SU-DHL-6 (cell line): ENCODE data around the gene HRAS.

Source experiments
- H2AFZ ChIP-seq: fragments of 200-600 bp; sonication (generic); 2 replicates; pipeline ENCODE4 v1.6.1; 2014; ENCODE audit warnings: low read depth, mild to moderate bottlenecking, moderate library complexity, mixed read lengths, antibody characterized with exemption, low read length; ENCODE audit not compliant: severe bottlenecking
- H3F3A ChIP-seq: fragments of 200-600 bp; shearing (Covaris generic); 2 replicates; pipeline ENCODE4 v1.6.0; 2016; ENCODE audit warnings: antibody characterized with exemption, mild to moderate bottlenecking; ENCODE audit not compliant: insufficient read depth
- H3K27ac ChIP-seq: fragments of 200-600 bp; sonication (generic); 2 replicates; pipeline ENCODE4 v1.5.1; 2016; ENCODE audit warnings: low read depth, mild to moderate bottlenecking, low read length, moderate library complexity, mixed read lengths
- H3K27me3 ChIP-seq: fragments of 200-600 bp; sonication (generic), shearing (Covaris generic); 2 replicates; pipeline ENCODE4 v1.6.0; 2014; ENCODE audit warnings: mild to moderate bottlenecking, low read length
- H3K36me3 ChIP-seq: fragments of 200-600 bp; sonication (generic); 2 replicates; pipeline ENCODE4 v1.6.1; 2014; ENCODE audit warnings: mild to moderate bottlenecking, low read length, mixed read lengths
- H3K4me2 ChIP-seq: fragments of 300-600, 200-600 bp; shearing (Covaris generic), sonication (generic); 2 replicates; pipeline ENCODE4 v1.6.0; 2014; ENCODE audit warnings: low read length, low read depth, mild to moderate bottlenecking; ENCODE audit not compliant: poor library complexity, severe bottlenecking
- H3K4me3 ChIP-seq: fragments of 200-600 bp; sonication (generic); 2 replicates; pipeline ENCODE4 v1.5.1; 2014; ENCODE audit warnings: antibody characterized with exemption, low read length, mild to moderate bottlenecking, mixed read lengths; ENCODE audit not compliant: insufficient read depth, poor library complexity, severe bottlenecking
- H3K79me2 ChIP-seq: fragments of 200-600 bp; sonication (generic); 2 replicates; pipeline ENCODE4 v1.6.1; 2014; ENCODE audit warnings: mild to moderate bottlenecking, low read length, moderate library complexity; ENCODE audit not compliant: insufficient read depth
- H3K9ac ChIP-seq: fragments of 200-600 bp; sonication (generic); 2 replicates; pipeline ENCODE4 v1.7.0; 2014; ENCODE audit warnings: mild to moderate bottlenecking, low read length
- H3K9me2 ChIP-seq: fragments of 200-600 bp; sonication (generic); replicated peaks from 2 replicates; pipeline ENCODE4 v1.6.1; 2014; ENCODE audit warnings: low read length; ENCODE audit not compliant: insufficient read depth
- H3K9me3 ChIP-seq: fragments of 200-600 bp; sonication (generic); 2 replicates; pipeline ENCODE4 v1.6.1; 2014; ENCODE audit warnings: low read length, mixed read lengths; ENCODE audit not compliant: insufficient read depth
- H4K20me1 ChIP-seq: fragments of 200-600 bp; sonication (generic); 2 replicates; pipeline ENCODE4 v1.6.1; 2014; ENCODE audit warnings: low read depth, mild to moderate bottlenecking, antibody characterized with exemption, low read length, moderate library complexity, mixed read lengths
- EZH2phosphoT487 ChIP-seq: fragments of 200-600 bp; sonication (generic), shearing (Covaris generic); conservative IDR thresholded peaks from 2 replicates; pipeline ENCODE4 v1.6.1; 2018; ENCODE audit warnings: mild to moderate bottlenecking, antibody characterized with exemption, low read length, moderate library complexity, mixed read lengths
- TF ChIP-seq, protein P1 (sequence below): fragments of 200-600 bp; sonication (generic); IDR thresholded peaks from one replicate; pipeline ENCODE4 v1.5.1; 2017; ENCODE audit warnings: antibody characterized with exemption, mild to moderate bottlenecking, low read length, moderate library complexity; ENCODE audit not compliant: insufficient read depth, poor library complexity, severe bottlenecking

The HRAS gene

DNA sequence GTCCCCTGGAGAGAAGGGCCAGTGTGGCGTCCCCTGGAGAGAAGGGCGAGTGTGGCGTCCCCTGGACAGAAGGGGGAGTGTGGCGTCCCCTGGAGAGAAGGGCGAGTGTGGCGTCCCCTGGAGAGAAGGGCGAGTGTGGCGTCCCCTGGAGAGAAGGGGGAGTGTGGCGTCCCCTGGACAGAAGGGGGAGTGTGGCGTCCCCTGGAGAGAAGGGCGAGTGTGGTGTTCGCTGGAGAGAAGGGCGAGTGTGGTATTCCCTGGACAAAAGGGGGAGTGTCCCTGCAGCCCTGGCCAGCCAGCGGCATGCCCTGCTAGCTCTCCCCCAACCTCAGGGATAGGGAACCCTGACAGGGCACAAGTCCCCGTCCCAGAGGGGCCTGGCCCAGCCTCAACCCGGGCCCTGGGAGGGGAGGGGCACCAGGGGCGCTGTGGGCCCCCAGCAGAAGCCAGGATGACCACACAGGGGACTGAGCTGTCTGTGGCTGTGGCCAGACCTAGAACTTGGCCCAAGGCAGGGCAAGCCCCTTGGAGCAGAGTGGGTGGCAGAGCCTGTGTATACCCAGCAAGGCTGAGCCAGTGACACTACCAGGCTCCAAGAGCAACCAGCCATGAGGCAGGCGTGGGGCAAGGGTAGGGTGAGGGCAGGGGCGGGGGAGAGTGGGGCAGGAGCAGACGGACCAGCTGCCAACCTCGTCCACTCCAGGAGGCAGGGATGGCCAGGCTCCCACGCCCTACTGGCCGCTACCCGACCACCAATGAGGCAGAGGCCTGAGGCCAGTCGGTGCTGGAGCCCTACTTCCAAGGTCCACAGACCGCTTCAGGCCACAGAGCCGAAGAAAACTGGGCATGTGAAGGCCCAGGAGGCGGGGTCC lies 4.2 kb downstream of the HRAS start:
- TF ChIP-seq, protein P1, sequence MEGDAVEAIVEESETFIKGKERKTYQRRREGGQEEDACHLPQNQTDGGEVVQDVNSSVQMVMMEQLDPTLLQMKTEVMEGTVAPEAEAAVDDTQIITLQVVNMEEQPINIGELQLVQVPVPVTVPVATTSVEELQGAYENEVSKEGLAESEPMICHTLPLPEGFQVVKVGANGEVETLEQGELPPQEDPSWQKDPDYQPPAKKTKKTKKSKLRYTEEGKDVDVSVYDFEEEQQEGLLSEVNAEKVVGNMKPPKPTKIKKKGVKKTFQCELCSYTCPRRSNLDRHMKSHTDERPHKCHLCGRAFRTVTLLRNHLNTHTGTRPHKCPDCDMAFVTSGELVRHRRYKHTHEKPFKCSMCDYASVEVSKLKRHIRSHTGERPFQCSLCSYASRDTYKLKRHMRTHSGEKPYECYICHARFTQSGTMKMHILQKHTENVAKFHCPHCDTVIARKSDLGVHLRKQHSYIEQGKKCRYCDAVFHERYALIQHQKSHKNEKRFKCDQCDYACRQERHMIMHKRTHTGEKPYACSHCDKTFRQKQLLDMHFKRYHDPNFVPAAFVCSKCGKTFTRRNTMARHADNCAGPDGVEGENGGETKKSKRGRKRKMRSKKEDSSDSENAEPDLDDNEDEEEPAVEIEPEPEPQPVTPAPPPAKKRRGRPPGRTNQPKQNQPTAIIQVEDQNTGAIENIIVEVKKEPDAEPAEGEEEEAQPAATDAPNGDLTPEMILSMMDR = no peak
- no peak for TF ChIP-seq EZH2phosphoT487
- H3K9ac ChIP-seq = no peak overlapping the region
- no peak overlapping the region for H3K27ac ChIP-seq

DNA sequence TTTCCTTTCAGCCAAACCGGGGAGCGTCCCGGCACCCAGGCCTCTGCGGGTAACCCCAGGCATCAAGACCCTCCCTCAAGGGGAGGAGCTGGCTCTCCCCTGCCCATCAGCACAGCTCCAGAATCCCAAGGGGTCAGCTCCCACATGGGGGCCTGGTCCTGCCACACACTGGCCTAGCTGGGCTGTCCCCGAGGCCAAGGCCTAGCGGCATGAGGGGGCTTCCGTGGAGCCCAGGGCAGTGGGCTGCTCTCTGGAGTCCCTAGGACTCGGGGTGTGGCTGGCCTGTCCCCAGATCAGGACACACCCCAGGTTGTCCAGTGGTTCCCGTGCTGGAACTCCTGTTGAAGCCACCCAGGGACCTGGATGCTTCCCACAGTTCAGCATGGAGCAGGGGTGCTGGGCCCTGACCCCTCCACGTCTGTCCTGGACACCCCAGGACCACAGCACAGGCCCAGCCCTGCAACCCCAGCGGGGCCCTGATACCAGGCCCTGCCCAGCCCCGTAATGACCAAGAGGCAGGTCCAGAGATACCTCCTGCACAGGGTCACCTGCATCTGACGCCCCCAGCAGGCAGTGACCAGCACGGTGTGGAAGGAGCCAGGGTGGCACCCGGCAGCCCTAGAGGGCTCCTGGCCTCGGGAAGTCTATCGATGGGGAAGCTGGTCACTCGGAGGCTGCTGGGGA lies 5.5 kb downstream of the HRAS start:
- no peak overlapping the region for H3K9ac ChIP-seq
- no peak overlapping the region for H3K27ac ChIP-seq
- H3F3A ChIP-seq = no peaks in the 10 kb centered on the region
- TF ChIP-seq, protein P1 = no peak
- no peak for TF ChIP-seq EZH2phosphoT487
- H3K27me3 ChIP-seq = no peaks in the 10 kb centered on the region
- H3K79me2 ChIP-seq = peaks cover 11% of the 10 kb centered on the region
- no peaks in the 10 kb centered on the region for H3K36me3 ChIP-seq
- H4K20me1 ChIP-seq = no peaks in the 10 kb centered on the region
- no peak overlapping the region for H3K4me3 ChIP-seq
- H3K9me3 ChIP-seq = no peaks in the 10 kb centered on the region
- H3K9me2 ChIP-seq = no peaks in the 10 kb centered on the region
- H3K4me2 ChIP-seq = no peak overlapping the region
- H2AFZ ChIP-seq = no peak overlapping the region

More for the DNA sequence above, 4.2 kb downstream of the HRAS start:
- H3K9me3 ChIP-seq = no peaks in the 10 kb centered on the region
- no peaks in the 10 kb centered on the region for H3K9me2 ChIP-seq
- no peak overlapping the region for H3K4me2 ChIP-seq
- no peak overlapping the region for H3K4me3 ChIP-seq
- peaks cover 12% of the 10 kb centered on the region for H3K79me2 ChIP-seq
- H3K36me3 ChIP-seq = no peaks in the 10 kb centered on the region
- H3F3A ChIP-seq = peaks cover 3% of the 10 kb centered on the region
- no peak overlapping the region for H2AFZ ChIP-seq
- no peaks in the 10 kb centered on the region for H4K20me1 ChIP-seq
- H3K27me3 ChIP-seq = no peaks in the 10 kb centered on the region

DNA sequence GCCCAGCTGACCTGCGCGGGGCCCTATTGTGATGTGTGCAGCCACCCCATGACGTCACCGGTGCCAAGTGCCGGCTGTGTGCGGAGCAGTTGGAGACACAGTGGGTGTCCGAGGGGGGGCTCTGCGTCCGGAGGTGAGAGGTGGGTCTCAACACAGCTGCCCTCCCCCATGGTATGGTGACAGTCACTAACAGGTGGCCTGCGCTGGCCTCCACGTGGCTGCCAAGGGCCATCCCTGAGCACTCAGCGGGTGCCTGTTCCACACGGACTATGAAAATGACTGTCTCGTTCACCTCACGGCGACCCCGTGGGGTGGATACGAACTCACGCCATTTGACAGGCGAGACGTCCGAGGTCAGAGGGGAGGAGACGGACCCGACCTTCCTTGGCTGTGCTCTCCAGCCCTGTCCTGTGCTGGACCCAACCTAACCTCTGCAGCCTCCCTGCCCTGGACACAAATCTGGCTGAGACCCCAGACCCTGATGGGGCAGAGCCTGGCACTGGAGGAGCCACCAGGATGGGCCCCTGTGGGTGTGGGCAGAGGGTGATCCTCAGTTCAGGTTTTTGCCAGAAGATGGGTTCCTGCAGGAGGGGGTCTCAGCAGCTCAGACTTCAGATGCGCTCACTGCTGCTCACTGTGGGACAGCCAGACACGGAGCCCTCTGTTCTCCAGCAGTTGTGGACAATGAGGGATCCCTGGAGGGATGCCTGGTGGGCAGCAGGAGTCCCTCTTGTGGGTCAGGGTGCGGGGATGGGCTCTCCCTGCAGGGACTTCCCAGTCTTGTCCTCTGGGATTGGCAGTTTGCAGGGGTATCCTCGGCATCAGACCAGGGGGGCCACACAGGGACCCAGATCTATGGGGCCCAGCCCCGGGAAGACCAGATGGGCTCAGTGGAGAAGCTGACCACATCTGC lies 6.3 kb downstream of the HRAS start:
- Histone ChIP-seq H3K9ac (no peak overlapping the region), H3K4me2 (no peak overlapping the region), H3K36me3 (no peaks in the 10 kb centered on the region), H3K9me2 (no peaks in the 10 kb centered on the region), H3K4me3 (no peak overlapping the region), H3K27ac (no peak overlapping the region), H3F3A (no peaks in the 10 kb centered on the region), H3K27me3 (no peaks in the 10 kb centered on the region), H3K9me3 (no peaks in the 10 kb centered on the region), H3K79me2 (peaks cover 3% of the 10 kb centered on the region; the same call in 1 of the 2 replicates), H2AFZ (no peak overlapping the region), H4K20me1 (no peaks in the 10 kb centered on the region)
- TF ChIP-seq EZH2phosphoT487 = no peak
- TF ChIP-seq, protein P1 = no peak
